DMS114 treated with DMSO at 0.1 percent for 48 hours (cell line): ENCODE data around the gene FAM163B.

ENCODE experiments used
- DNase-seq: peaks from one replicate; lab custom pipeline; 2025; ENCODE audit not compliant: unreplicated experiment; lab: John Stamatoyannopoulos, UW

The FAM163B gene

GRCh38 chr9:133599470-133600173 lies 9.6 kb downstream of the FAM163B start:
- no peak for DNase-seq

GRCh38 chr9:133598978-133599377 lies 10.2 kb downstream of the FAM163B start:
- no peak for DNase-seq

- DNase-seq, result no peak
These were observed 11.8 kb downstream of the FAM163B start for GRCh38 chr9:133597316-133597957.

- DNase-seq, result no peak
These were observed 13.3 kb downstream of the FAM163B start for GRCh38 chr9:133595910-133596309.

- no peak for DNase-seq
These were observed 14.9 kb downstream of the FAM163B start for GRCh38 chr9:133594310-133594709.

GRCh38 chr9:133593587-133594253 lies 15.5 kb downstream of the FAM163B start:
- no peak for DNase-seq

- DNase-seq, result no peak
These were observed 16.3 kb downstream of the FAM163B start for GRCh38 chr9:133592731-133593409.

- DNase-seq, result no peak
These were observed 17.2 kb downstream of the FAM163B start for GRCh38 chr9:133591985-133592384.

- no peak for DNase-seq
These were observed 17.9 kb downstream of the FAM163B start for GRCh38 chr9:133591116-133591910.

GRCh38 chr9:133590231-133590855 lies 18.8 kb downstream of the FAM163B start:
- DNase-seq, result no peak

GRCh38 chr9:133589454-133590227 lies 19.5 kb downstream of the FAM163B start:
- DNase-seq, result no peak

- no peak for DNase-seq
These were observed 21.7 kb downstream of the FAM163B start for GRCh38 chr9:133587466-133587865.

GRCh38 chr9:133587051-133587450 lies 22.1 kb downstream of the FAM163B start:
- no peak for DNase-seq

- no peak for DNase-seq
These were observed 23.5 kb downstream of the FAM163B start for GRCh38 chr9:133585481-133586351.

- DNase-seq, result no peak
These were observed 24.4 kb downstream of the FAM163B start for GRCh38 chr9:133584559-133585476.

GRCh38 chr9:133584167-133584558 lies 25.0 kb downstream of the FAM163B start:
- DNase-seq, result no peak

GRCh38 chr9:133583586-133583985 lies 25.6 kb downstream of the FAM163B start:
- no peak for DNase-seq

GRCh38 chr9:133583111-133583510 lies 26.1 kb downstream of the FAM163B start:
- DNase-seq, result no peak
